Gastroesophageal sphincter (tissue), 3 donors: ENCODE results near the gene RXRA.

Experiments
- CTCF ChIP-seq, 4 experiments: fragments of 200-600 bp in 2 of 4; fragments of 450-650 bp in 2 of 4; sonication (generic) in 1 of 4; IDR thresholded peaks; one replicate each; pipeline ENCODE4 v1.5.1; 2017 to 2019; ENCODE audit warnings: antibody characterized with exemption in 4 of 4, mild to moderate bottlenecking in 2 of 4, moderate library complexity in 2 of 4
- EP300 ChIP-seq: sonication (generic); formaldehyde crosslinking; IDR thresholded peaks from one replicate; pipeline ENCODE4 v1.6.1; 2017; ENCODE audit warnings: antibody characterized with exemption, mild to moderate bottlenecking
- POLR2A ChIP-seq, 2 donors: fragments of 450-650 bp; IDR thresholded peaks; one replicate each; pipeline ENCODE4 v1.6.1; 2017; ENCODE audit warnings: antibody characterized with exemption in 2 of 2, mild to moderate bottlenecking in 2 of 2, moderate library complexity in 1 of 2
- POLR2AphosphoS5 ChIP-seq: sonication (generic); formaldehyde crosslinking; IDR thresholded peaks from one replicate; pipeline ENCODE4 v1.6.1; 2017; ENCODE audit warnings: antibody characterized with exemption

GRCh38 chr9:134370213-134370492 is 43.9 kb downstream of the RXRA start:
- TF ChIP-seq POLR2AphosphoS5 (no peak), CTCF (IDR thresholded peaks at IDR 0.05) (no peak), POLR2A (IDR thresholded peaks at IDR 0.05) (no peak), EP300 (no peak)
